HG03280 (cell line): Measurements from ENCODE around the gene CAMTA1.

Experiments
- ATAC-seq: cut with Tn5 transposase; IDR thresholded peaks from one replicate; pipeline ENCODE4 v1.9.1; 2021; ENCODE audit warnings: mild to moderate bottlenecking, moderate library complexity; ENCODE audit not compliant: unreplicated experiment

CAMTA1 gene

DNA sequence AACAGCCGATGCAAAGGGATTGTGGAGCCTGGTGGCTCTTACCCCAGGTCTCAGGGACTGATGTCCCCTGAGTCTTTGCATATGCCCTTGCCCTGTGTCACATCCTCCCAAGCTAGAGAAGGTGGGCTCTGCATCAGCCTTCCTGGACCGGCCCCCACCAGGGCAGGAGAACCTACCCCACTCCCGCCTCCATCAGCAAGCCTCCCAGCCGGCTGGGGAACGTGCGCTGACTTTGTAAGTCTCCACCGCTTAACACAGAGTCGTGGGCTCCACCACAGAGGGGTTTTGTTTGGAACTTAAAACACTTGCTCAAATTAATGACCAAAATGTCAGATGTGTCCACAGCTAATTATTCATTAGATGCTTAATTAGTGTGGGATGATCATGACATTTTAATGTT, 730.6 kb downstream of the CAMTA1 start:
- ATAC-seq = no peak

DNA sequence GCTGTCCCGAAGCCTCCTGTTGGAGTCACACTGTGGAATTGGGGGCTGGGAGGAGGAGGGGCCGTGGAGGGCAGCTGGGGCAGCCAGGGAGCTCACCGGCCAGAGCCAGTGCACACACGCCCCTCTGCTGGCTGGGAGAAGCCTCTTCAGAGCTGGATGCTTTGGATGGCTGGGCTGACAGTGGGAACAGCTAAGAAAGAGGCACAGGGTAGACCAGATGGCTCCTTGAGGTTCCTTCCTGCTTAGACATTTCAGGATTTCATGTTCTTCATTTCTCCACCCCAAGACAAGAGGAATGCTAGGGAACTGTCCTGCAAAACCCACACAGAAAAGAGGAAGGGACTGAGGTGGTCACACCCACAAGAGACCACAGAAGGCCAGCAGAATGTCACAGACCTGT, 731.1 kb downstream of the CAMTA1 start:
- ATAC-seq = no peak

DNA sequence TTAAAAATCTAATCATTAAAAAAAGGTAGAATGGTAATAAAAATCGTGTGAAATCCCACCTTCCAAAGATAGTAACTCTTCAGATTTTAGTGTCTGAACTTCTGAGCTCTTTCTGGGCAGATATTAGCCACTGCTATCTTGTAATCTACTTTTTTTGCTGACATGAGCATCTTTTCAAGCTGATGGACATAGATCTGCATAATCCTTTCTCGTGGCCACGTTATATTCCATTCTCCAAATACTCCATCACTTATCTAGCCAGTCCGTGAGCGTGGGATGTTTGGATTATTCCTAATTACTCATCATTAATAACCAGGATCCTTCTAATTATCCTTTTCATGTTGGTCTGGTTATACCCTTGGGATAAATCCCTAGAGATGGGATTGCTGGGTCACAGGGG, 731.7 kb downstream of the CAMTA1 start:
- no peak for ATAC-seq

DNA sequence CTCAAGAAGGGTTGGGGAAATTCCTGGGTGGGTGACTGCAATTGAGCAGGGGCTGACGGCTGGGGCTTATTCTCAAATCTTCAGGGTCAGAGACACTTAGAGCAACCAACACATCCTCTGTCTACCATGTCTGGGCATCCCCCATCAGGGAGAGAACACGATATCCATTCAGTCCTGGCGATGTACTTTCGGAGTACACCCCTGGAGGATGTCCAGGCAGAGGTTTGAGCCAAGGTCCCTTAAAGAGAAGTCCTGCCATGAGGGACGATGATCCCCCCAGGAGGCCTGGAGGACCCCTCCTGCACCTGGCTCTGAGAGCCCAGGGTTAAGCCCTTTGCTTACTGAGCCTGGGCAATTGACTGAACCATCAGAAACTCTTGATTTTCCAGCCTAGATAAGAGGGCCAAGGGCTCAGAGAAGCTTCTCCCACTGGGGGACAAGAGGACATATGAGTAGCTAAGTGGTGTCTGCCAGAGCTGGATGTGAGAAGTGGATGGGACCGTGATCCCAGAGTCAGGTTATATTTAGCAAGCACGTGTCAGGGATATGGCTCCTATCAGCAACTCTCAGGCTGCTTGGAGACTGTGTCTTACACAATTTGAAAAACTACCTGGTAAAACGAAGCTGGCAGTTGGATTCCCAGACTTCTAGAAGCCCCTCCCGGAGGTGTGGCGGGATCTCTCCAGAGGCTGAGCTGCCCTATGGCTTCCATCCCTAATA, 732.5 kb downstream of the CAMTA1 start:
- ATAC-seq = no peak

DNA sequence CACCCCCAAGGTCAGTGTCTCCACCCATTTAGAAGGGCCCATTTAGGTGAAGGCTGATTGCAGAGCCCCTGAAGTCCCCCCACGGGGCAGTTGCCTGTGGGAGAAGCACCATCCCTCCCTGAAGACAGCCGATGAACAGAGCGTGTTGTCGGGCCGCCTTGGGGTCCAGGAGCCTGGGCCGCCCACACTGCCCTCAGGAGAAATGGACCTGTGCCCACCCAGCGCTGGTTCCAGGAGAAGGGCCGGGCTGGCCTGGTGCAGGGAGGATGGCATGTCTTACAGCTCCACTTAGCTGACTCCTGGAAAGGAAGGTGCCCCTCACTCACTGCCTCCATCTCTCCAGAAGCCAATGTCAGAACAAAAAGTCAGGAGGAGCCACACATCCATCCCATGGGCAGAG, 733.2 kb downstream of the CAMTA1 start:
- ATAC-seq = no peak

DNA sequence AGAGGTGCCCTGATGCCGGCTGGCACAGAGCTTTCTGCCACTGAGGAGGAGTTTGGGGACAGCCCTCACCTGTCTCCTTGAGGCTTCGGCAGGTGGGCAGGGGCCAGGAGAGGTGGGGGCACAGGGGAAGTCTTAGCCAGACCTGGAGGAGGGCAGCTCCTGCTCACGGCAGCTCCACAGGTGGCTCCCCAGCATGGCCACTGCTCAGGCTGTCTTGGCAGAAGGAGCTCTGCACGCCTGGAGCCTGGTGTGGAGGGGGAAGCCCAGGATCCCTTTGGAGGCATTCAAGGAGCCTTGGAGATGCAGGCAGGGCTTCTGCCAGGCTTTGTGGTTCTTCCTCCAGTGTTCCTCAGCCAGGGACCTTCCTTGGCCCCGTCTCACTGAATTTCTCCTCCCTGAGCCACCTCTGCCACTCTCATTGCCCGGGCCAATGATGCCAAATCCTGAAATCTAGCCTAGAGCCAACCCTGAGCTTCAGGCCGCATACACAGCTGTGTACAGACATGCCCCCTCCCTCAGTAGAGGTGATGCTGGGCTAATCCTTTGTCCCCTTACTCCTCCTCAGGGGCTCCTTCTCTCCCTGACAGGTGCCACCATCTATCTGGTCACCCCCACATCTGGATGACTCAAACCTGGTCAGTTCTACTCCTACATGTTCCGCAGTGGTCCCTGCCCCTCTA, 734.1 kb downstream of the CAMTA1 start:
- no peak for ATAC-seq

DNA sequence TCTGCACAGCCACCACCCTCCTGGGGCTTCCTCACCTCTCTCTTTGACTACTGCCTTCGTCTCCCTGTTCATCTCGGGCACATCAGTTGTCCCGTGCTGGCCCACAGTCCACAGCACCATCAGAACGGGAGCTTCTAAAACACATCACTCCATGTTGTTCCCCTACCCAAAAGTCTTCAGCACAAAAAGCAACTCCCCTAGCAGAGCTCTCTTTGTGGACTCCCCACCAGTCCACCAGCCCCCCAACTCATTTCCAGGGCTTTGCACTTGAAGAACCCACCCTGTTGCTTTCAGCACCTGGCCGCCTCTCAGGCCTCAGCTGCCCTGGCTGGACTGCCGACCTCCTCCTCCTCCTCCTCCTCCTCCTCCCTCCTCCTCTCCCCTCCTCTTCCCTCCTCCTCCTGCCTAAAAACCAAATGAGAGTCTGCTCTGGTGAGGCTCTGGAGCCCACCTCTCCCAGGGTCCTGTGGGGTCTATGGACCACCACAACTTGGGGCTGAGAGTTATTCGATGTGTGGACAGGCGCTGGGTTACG, 734.7 kb downstream of the CAMTA1 start:
- no peak for ATAC-seq

DNA sequence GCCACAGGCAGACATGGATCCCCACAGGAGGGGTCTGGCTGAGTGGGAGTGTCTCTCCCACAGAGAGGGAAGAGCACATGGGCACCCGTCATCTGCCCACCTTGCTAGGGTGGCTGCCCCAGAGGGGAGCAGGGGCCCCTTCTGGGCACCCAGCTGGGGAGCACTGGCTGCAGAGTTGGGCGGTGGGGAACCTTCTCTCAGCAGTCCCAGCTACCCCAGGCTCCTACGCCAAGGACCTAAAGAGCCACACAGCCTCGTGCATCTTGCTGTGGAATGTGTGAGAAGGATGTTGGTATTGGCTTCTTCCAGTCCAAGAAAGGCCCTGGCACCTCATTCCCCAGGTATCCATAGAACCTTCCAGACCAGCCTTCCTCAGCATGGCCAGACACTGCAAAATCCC, 735.2 kb downstream of the CAMTA1 start:
- ATAC-seq = no peak

DNA sequence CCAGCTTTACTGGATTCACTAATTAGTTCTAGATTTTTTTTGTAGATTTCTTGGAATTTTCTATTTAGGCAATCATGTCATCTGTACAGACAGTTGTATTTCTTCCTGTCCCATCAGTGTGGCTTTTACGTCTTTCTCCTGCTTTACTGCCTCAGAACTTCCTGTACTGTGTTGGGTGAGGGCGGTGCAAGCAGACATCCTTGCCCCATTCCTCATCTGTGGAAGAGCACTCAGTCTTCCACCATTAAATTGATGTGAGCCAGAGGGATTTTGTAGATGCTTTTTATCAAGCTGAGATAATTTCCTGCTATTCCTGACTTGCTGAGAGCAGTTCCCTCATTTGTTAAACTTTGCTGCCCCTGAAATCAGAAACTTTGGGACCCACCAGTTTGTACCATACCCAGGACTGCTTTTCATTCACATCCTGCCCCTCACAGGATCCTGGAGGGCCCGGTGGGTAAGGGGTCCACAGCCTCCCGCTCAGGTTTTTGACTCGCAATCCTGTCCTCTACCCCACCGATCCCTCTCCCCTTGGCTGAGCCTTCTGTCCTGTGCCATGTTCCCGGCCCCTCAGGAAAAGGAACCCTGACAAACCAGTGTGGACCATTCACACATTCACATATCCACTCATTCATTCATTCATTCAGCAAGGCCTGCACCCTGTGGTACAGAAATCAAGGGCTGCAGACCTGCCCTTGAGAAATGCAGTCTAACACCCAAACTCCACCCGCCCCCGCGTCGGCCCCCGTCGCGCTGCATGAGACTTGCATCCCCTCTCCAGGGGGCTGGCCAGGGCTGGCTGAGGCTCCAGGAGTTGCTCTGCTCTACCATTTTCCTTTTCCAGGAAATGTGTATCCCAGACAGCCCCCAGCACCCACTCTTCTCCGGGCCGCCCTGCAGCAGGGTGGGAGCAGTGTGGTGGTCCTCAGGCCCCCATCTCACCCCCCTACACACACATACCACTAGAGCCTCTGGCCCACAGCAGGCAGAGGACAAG, 739.4 kb downstream of the CAMTA1 start:
- no peak for ATAC-seq

DNA sequence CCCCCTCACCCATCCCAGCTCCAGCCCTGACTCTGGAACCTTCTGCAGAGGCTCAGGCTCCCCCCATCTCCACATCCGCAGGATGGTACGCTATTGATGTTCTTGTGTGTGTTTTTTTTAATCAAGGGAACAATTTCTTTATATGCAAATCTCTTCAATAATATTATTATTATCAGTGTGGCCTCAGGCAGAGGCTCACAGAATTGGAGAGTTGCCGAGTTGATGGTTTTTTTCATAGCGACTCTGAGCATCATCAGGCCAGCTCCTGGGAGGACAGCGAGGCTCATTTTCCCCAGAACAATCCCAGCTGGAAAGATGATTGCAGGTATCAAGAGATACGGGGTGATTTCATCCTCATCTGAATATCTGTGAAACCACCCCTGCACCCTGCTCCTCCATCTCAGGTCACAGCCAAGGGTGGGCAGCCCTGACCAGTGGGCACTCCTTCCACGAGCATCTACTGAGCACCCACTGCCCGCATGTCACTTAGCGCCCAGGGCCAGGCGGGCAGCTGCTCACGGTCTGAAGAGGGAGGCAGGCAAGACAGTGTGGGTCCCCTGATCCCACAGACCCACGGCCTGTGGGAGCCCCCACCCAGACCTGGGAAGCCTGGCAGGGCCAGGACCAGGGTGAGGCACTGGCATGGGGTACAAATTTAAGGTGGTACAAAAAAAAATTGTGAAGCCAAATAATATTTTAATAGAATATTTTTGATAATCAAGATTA, 740.2 kb downstream of the CAMTA1 start:
- no peak for ATAC-seq

DNA sequence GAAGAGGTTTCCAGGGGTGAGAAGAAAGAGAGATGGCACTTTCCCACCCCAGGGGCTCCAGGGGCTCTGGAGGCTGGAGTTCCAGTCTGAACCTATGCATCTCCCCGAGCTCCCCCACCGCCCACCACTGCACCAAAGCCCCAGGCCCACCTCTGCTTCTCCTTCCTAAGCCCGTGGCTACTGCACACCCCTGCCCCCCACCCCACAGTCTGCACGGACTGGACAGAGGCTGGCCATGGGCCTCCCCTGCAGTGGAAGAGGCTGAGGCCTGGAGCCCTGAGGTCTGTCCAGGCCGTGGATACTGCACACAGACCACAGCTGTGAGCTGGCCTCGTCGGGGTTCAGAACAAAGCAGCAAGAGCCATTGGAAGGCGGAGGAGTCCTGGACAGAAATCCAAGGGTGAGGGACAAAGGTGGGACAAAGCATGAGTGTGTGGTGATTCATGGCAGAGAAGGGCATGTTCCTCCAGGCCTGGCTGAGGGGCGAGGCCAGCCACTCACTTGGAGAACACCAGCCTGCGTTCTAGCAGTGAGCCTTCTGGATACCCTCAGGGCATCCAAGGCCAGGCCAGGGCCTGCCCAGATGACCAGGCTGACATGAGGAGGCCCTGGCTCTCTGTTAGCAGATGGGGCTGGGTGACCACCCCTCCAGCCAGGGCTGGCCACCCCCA, 741.1 kb downstream of the CAMTA1 start:
- ATAC-seq = no peak

DNA sequence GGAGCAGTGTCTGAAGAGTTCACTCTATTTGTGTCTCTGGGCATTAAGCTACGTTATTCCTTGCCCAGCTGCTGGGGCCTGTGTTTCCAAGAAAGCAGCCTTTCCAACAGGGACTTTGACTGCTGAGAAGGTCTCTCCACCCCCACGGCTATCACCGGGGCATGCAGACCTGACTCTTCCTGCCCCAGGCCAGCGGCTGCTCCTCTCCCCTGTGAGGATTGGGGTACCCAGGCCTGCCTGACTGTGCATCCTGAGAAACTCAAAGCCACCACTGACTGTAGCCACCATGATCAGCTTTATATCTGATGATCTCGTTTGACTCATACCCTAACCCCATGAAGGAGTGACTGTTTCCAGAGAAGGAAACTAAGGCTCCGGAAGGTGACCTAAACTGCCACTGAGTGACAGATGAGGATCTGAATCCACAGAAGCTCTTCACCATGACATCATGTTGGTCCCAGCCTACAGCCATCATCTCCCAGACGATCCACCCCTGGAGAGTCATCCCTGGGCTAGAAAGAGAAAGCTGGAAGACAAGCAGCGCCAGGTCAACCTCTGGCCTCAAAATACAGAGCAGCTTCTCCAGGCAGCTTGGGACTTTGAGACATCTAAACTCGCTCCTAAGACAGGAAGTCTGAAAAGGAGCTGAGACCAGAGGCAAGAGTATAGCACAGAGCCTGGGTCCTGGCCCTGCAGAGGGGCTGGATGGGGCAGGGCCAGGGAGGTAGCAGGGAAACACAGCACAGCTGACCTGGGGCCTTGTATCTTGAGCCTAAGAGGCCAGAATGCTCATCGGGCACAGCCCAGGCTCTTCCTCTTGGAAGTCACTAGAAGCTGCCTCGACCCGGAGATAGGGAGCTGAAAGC, 741.8 kb downstream of the CAMTA1 start:
- ATAC-seq = no peak

DNA sequence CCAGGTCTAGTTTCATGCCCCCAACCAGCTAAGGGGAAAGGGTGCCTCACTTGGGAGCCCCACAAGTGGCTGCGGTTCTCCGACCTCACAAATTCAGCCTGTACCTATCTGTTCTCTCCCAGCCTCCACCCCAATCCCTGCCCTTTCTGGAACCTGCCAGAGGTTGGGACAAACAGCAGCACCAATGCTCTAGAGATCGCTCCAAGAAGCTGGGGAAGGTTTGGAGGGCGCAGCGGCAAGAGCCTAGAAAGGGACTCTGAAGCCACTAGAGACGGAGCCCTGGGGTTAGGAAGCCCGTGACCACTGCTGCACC, 742.4 kb downstream of the CAMTA1 start:
- ATAC-seq = no peak

DNA sequence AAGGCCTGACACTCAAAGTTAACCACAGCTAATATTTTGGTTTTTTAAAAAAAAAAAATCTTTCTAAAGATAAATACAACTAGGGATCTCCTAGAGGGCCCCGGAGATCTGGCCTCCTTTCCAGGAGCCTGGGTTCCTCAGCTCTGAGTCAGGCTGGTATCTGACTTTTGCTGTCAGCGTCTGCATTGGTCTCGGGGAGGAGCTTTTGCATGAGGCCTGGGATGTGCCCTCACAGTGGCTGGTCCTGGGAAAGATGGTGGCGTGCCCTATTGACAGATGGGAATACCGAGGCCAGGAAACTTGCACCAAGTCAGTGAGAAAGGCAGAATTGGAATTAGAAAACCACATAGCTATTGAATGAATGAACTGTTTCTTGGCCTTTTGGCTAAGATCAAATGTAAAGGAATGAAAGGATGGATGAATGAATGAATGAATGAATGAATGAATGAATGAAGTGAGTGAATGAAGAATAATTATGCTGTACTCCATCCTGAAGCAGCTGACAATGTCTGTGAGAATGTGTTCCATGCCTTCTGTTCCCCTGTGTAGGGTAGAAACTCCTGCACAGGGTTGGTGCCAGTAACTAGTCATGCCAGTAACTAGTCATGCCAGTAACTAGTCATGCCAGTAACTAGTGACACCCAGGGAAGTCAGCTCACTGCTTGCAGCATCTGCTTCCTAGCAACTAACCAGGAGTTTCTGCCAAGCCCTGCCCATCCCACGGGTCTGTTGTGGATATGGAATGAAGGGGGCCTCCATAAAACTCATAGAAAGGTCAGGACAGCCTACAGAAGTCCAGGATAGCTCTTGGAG, 743.3 kb downstream of the CAMTA1 start:
- ATAC-seq = no peak

DNA sequence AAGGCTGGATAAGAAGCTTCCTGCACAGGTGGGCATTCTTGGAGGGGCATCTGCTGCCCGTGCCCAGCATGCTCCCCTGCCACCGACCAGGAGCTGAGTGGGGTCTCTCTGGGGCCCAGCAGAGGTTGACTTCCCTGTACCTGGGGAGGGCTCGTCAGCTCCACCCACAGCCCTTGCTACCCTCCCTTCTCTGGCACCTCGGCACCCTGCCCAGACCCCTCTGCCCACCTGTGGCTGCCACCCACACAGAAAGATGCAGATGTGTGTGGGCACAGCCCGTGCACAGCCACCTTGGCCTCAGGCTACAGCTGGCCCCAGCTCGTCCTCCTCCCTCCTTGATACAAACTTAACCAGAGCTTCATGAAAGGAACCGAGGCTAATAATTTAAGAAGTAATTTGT, 744.7 kb downstream of the CAMTA1 start:
- no peak for ATAC-seq

DNA sequence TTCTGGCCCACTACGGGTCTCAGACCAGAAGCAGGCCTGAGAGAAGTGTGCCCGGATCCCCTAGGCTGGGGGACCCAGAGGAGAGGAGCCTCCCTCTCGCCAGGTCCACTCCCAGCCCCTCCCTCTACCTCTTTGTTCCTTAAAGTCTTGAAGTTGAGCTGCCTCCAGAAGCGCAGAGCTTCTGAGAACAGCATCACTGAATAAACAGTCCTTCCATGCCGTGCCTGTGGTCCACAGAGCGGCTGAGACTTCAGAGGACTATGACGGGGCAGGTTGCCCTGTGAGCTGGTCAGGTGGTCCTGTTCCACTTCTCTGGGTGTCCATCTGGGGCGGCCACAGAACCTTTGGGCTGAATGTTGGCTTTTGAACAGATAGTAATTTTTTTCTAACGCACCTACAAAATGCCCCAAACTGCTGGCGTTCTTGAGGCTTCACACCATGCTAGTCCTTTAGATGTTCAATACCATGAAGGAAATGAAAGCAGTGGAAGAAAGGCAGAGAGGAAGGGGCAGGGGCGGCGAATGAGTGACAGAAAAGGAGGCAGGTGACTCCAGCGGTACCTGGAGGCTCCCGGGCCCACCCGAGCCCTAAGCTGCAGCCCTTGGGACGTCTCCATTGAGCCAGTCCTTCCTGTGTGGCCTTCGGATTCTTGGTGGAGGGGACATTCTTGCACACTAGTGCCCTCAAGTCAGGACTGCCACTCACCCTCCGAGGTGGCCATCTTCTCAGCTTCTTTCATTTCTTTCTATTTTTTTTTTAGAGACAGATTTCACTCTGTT, 746.5 kb downstream of the CAMTA1 start:
- no peak for ATAC-seq

DNA sequence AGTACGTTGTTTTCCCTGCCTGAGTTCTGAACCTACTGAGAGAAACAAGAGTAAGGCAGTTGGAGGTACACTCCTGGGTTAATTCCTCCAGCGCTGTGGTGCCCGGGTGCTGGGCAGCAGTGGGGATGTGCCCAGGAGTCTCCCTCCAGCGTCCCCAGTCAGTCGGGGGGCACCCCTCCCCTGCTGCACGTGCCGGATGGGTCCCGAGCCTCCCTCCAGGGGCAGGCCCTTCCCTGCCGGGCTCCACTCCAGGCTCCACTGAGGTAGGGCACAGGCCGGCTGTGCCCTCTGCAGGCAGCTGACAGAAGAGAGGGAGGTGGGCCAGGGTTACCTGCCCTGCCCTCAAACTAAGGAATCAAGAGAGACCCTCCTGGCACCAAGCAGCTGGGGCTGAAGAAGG, 747.8 kb downstream of the CAMTA1 start:
- no peak for ATAC-seq
